Ishikawa (cell line): Measurements from ENCODE around the gene FAM131C.

Experiments used
- CEBPB ChIP-seq: IDR thresholded peaks from 2 replicates; pipeline ENCODE4 v1.6.1; 2012
- CREB1 ChIP-seq: IDR thresholded peaks from 2 replicates; pipeline ENCODE4 v1.6.1; 2012; ENCODE audit warnings: low read depth
- EGR1 ChIP-seq: IDR thresholded peaks from 2 replicates; pipeline ENCODE4 v1.6.1; 2012
- EP300 ChIP-seq: IDR thresholded peaks from 2 replicates; pipeline ENCODE4 v1.6.1; 2012; ENCODE audit warnings: borderline replicate concordance
- FOXM1 ChIP-seq: IDR thresholded peaks from 2 replicates; pipeline ENCODE4 v1.6.1; 2012; ENCODE audit warnings: low read depth, borderline replicate concordance
- MAX ChIP-seq: IDR thresholded peaks from 2 replicates; pipeline ENCODE4 v1.6.1; 2012
- NFIC ChIP-seq: IDR thresholded peaks from 2 replicates; pipeline ENCODE4 v1.6.1; 2012
- RAD21 ChIP-seq: IDR thresholded peaks from 2 replicates; pipeline ENCODE4 v1.6.1; 2012; ENCODE audit warnings: low read depth
- REST ChIP-seq: IDR thresholded peaks from 2 replicates; pipeline ENCODE4 v1.6.1; 2012; ENCODE audit warnings: low read depth, mild to moderate bottlenecking
- TAF1 ChIP-seq: IDR thresholded peaks from 2 replicates; pipeline ENCODE4 v1.6.1; 2012; ENCODE audit warnings: low read depth, mild to moderate bottlenecking
- TCF12 ChIP-seq: IDR thresholded peaks from 2 replicates; pipeline ENCODE4 v1.6.1; 2012; ENCODE audit warnings: low read depth
- TEAD4 ChIP-seq: IDR thresholded peaks from 2 replicates; pipeline ENCODE4 v1.6.1; 2012
- USF1 ChIP-seq: IDR thresholded peaks from 2 replicates; pipeline ENCODE4 v1.6.1; 2012
- YY1 ChIP-seq: IDR thresholded peaks from 2 replicates; pipeline ENCODE4 v1.6.1; 2012; ENCODE audit warnings: low read depth
- ZBTB7A ChIP-seq: IDR thresholded peaks from 2 replicates; pipeline ENCODE4 v1.6.1; 2012; ENCODE audit warnings: low read depth

Gene FAM131C

GRCh38 chr1:16043521-16043920 is 29.9 kb downstream of the FAM131C start, which contains the start of gene CLCNKB:
TSS of gene CLCNKB (plus strand) at chr1:16043782. CDS start at chr1:16044493, 711 bp downstream.
- TF ChIP-seq TEAD4 (no peak), CEBPB (no peak), REST (no peak), TCF12 (no peak), EP300 (no peak), USF1 (no peak), ZBTB7A (no peak), EGR1 (no peak), RAD21 (no peak), FOXM1 (no peak), TAF1 (no peak)

GRCh38 chr1:16042096-16042495 is 31.4 kb downstream of the FAM131C start:
- no peak for TF ChIP-seq TAF1
- TF ChIP-seq USF1 = no peak
- TF ChIP-seq TEAD4 = no peak
- TF ChIP-seq TCF12 = no peak
- TF ChIP-seq ZBTB7A = no peak
- TF ChIP-seq MAX = no peak
- TF ChIP-seq CEBPB = no peak
- TF ChIP-seq FOXM1 = no peak
- no peak for TF ChIP-seq NFIC
- TF ChIP-seq YY1 = no peak
- TF ChIP-seq EP300 = no peak
- no peak for TF ChIP-seq CREB1
- no peak for TF ChIP-seq RAD21
- no peak for TF ChIP-seq EGR1
- no peak for TF ChIP-seq REST

- TF ChIP-seq EGR1 = no peak
- no peak for TF ChIP-seq ZBTB7A
- no peak for TF ChIP-seq REST
- no peak for TF ChIP-seq TEAD4
- no peak for TF ChIP-seq TAF1
- TF ChIP-seq USF1 = no peak
- TF ChIP-seq FOXM1 = no peak
- no peak for TF ChIP-seq RAD21
- TF ChIP-seq YY1 = no peak
- no peak for TF ChIP-seq TCF12
- TF ChIP-seq CEBPB = no peak
- no peak for TF ChIP-seq CREB1
Measured at GRCh38 chr1:16041200-16041599, 32.3 kb downstream of the FAM131C start.

- TF ChIP-seq YY1 (no peak), TCF12 (no peak), NFIC (no peak), MAX (no peak), ZBTB7A (no peak), CEBPB (no peak), FOXM1 (no peak), REST (no peak), TEAD4 (no peak), RAD21 (no peak), EGR1 (no peak), TAF1 (no peak), USF1 (no peak), CREB1 (no peak)
Measured at GRCh38 chr1:16038620-16038912, 34.9 kb downstream of the FAM131C start.
